GM12878 (cell line): ENCODE data around the gene GRAMD2B. TPM values are rescaled to one million over a fixed set of nuclear protein-coding genes. Genes with fewer than 3 reads are reported as not detected.
"Not testable (repeated sequence)": the region's sequence is repeated elsewhere in the genome, so short reads cannot be mapped to it uniquely, and the experiment has no call there.

Experiments used
- ATAC-seq: fragments of 200-7000 bp; cut with Tn5 transposase; 3 replicates; pipeline ENCODE4 v1.9.1; 2020; ENCODE audit warnings: mild to moderate bottlenecking, moderate library complexity
- BruUV-seq: library from RNA; stranded (reverse); fragments of 400-500 nt; replicated peaks from 2 replicates; lab custom pipeline; 2021; lab: Mats Ljungman, UMichigan
- CTCF ChIA-PET: fragments of 300-600 bp; sonication (Branson Sonifier 250); formaldehyde crosslinking; extraction: SDS; loops from one replicate; lab custom pipeline; 2021; ENCODE audit warnings: inconsistent platforms; lab: Yijun Ruan, JAX
- POLR2A ChIA-PET: fragments of 350-600 bp; formaldehyde crosslinking; extraction: SDS; loops from one replicate; lab custom pipeline; 2021; ENCODE audit warnings: inconsistent platforms; lab: Charles Lee
- RAD21 ChIA-PET: fragments of 300-600 bp; sonication (Branson Sonifier 250); formaldehyde crosslinking; loops from one replicate; lab custom pipeline; 2023; ENCODE audit warnings: antibody characterized with exemption; ENCODE audit not compliant: unreplicated experiment; lab: Charles Lee
- SMC1A ChIA-PET: fragments of 300-600 bp; sonication (Branson Sonifier 250); formaldehyde crosslinking; loops from one replicate; lab custom pipeline; 2023; ENCODE audit not compliant: unreplicated experiment, uncharacterized antibody; lab: Charles Lee
- DNase-seq: peaks from one replicate; pipeline ENCODE4 v3.0.0-alpha.2; 2011; ENCODE audit warnings: low read depth, low spot score
- FAIRE-seq: peaks from 3 replicates; lab custom pipeline; 2011; peaks lifted over from hg19 to GRCh38; lab: Jason Lieb, UNC
- H2AFZ ChIP-seq: 2 replicates; pipeline ENCODE4 v1.6.0; 2011; ENCODE audit warnings: low read depth, low read length, control low read depth; ENCODE audit not compliant: control insufficient read depth
- H3K27ac ChIP-seq: 2 replicates; pipeline ENCODE4 v1.5.1; 2011; ENCODE audit warnings: control low read depth; ENCODE audit not compliant: control insufficient read depth, insufficient read depth
- H3K27me3 ChIP-seq, 2 experiments: replicated peaks in 1 of 2; 2 replicates each; pipeline versions ENCODE4 v1.6.0 to v1.6.1; 2011; ENCODE audit warnings: low read length in 1 of 2; ENCODE audit not compliant: control insufficient read depth in 2 of 2, insufficient read depth in 2 of 2
- H3K36me3 ChIP-seq, 2 experiments: 2 replicates each; pipeline ENCODE4 v1.5.1; 2011; ENCODE audit warnings: low read length in 1 of 2; ENCODE audit not compliant: control insufficient read depth in 2 of 2, insufficient read depth in 2 of 2
- H3K4me1 ChIP-seq: 2 replicates; pipeline ENCODE4 v1.6.1; 2011; ENCODE audit warnings: mild to moderate bottlenecking, low read length, moderate library complexity, mixed read lengths; ENCODE audit not compliant: control insufficient read depth, insufficient read depth
- H3K4me2 ChIP-seq: 2 replicates; pipeline ENCODE4 v1.6.0; 2011; ENCODE audit warnings: control low read depth; ENCODE audit not compliant: control insufficient read depth, insufficient read depth
- H3K4me3 ChIP-seq: fragments of 200-600 bp; sonication (generic); 2 replicates; pipeline ENCODE4 v1.5.1; 2016
- H3K79me2 ChIP-seq: 2 replicates; pipeline ENCODE4 v1.6.0; 2011; ENCODE audit warnings: low read length; ENCODE audit not compliant: control insufficient read depth, insufficient read depth
- H3K9ac ChIP-seq: 2 replicates; pipeline ENCODE4 v1.8.0; 2011; ENCODE audit warnings: low read length, control low read depth, mixed read lengths; ENCODE audit not compliant: control insufficient read depth, insufficient read depth
- H3K9me3 ChIP-seq: replicated peaks from 3 replicates; pipeline ENCODE4 v1.5.1; 2011; ENCODE audit warnings: mild to moderate bottlenecking, low read length; ENCODE audit not compliant: control insufficient read depth, insufficient read depth
- H4K20me1 ChIP-seq: 2 replicates; pipeline ENCODE4 v1.6.0; 2011; ENCODE audit not compliant: control insufficient read depth, insufficient read depth
- KLF5 ChIP-seq: fragments of 450-650 bp; IDR thresholded peaks from 2 replicates; pipeline ENCODE4 v1.6.1; 2014; ENCODE audit warnings: mild to moderate bottlenecking; ENCODE audit not compliant: partially characterized antibody
- WGBS: methylation state at CpG from one replicate; pipeline ENCODE4 v1.1.6; 2016; ENCODE audit warnings: low lambda C conversion rate; ENCODE audit not compliant: insufficient replicate concordance, insufficient coverage; ENCODE audit errors: missing lambda C conversion rate; 5-methylcytosine and 5-hydroxymethylcytosine counted together
- in situ Hi-C: fragments of 300-500 bp; cut with MboI; formaldehyde crosslinking; loops from 9 replicates; pipeline ENCODE4 v1.14.3; 2018; ENCODE audit warnings: mixed read lengths
- intact Hi-C: fragments of 100-400 bp; cut with micrococcal nuclease; formaldehyde crosslinking; loops from one replicate; pipeline ENCODE4 v1.14.2; 2022; ENCODE audit not compliant: unreplicated experiment
- polyA plus RNA-seq, 11 experiments: library from polyadenylated mRNA; depleted of rRNA in 4 of 11; unstranded in 6 of 11; stranded (reverse) in 5 of 11; fragments of >200 nt; fragmentation: Nextera tagmentation in 4 of 11; fragmentation: Illumina TruSeq in 1 of 11; extraction: Ambion mirVana in 4 of 11; extraction: Trizol in 1 of 11; gene quantifications; 1 replicate in 1 of 11; 2 replicates in 10 of 11; pipeline versions ENCODE4 v1.2.1 to v1.2.3, GENCODE V29; 2011 to 2016; ENCODE audit warnings: inconsistent platforms in 2 of 11, missing spikeins in 2 of 11, low read depth in 1 of 11
- total RNA-seq, 4 experiments: library from RNA; depleted of rRNA in 3 of 4; stranded (reverse); fragments of >200 nt in 3 of 4; fragmentation: Illumina TruSeq in 1 of 4; extraction: Trizol in 1 of 4; gene quantifications; 2 replicates each; pipeline versions ENCODE4 v1.2.1 to v1.2.3, GENCODE V29; 2013 to 2021

GRAMD2B gene
- total and polyA plus RNA-seq, 10 of the 15 experiments (the other 5 are each of a cell fraction or from before 2014, with no cell fraction given) = 1.9 to 21.5 (median 8.4) TPM

GRCh38 chr5:126470529-126470928 is 47.3 kb downstream of the GRAMD2B start:
- H4K20me1 ChIP-seq, H3K9me3 ChIP-seq, BruUV-seq, in situ Hi-C loops, H3K9ac ChIP-seq, H3K79me2 ChIP-seq, ATAC-seq, H3K4me3 ChIP-seq, RAD21 ChIA-PET, POLR2A ChIA-PET, H3K4me1 ChIP-seq, FAIRE-seq, H3K27ac ChIP-seq, H2AFZ ChIP-seq, intact Hi-C loops, H3K27me3 ChIP-seq, H3K4me2 ChIP-seq, H3K36me3 ChIP-seq, DNase-seq: not testable (repeated sequence)
- 89% methylated on average over 6 of the region's 6 CpGs for WGBS
- ChIA-PET CTCF (interaction anchor here (1.3 kb wide), 1 partner anchor 30 kb away, joined by 3 read pairs; no protein-coding TSS in a partner anchor), SMC1A (interaction anchor here (1.0 to 3.0 kb wide), 3 partner anchors 12 to 113 kb away, joined by 3 to 11 read pairs (median 3); no protein-coding TSS in a partner anchor)

GRCh38 chr5:126471247-126471646 is 48.0 kb downstream of the GRAMD2B start:
- Histone ChIP-seq H3K9ac (no peak overlapping the region), H3K27me3 (no peaks in the 10 kb centered on the region), H3K79me2 (no peaks in the 10 kb centered on the region), H3K4me1 (no peaks in the 10 kb centered on the region), H3K27ac (no peak overlapping the region), H3K4me3 (no peak overlapping the region), H3K36me3 (peaks cover 0 to 7% of the 10 kb centered on the region in 2 experiments; a peak in 1 of 4 replicates), H4K20me1 (no peaks in the 10 kb centered on the region), H3K4me2 (no peak overlapping the region), H3K9me3 (no peaks in the 10 kb centered on the region), H2AFZ (no peak overlapping the region)
- CTCF ChIA-PET = interaction anchor here (1.3 kb wide), 1 partner anchor 29 kb away, joined by 3 read pairs; no protein-coding TSS in a partner anchor
- no peak for DNase-seq
- 65% methylated on average over 3 of the region's 3 CpGs for WGBS
- no peak for ATAC-seq
- no peak for FAIRE-seq
- TF ChIP-seq KLF5 = no peak
- RAD21 ChIA-PET = no interaction called here
- POLR2A ChIA-PET = no interaction called here
- BruUV-seq = no TSS peak
- intact Hi-C loops (no loop called here), in situ Hi-C loops (no loop called here)
- SMC1A ChIA-PET = interaction anchor here (1.0 to 3.0 kb wide), 4 partner anchors 9 to 113 kb away, joined by 3 to 11 read pairs (median 4); no protein-coding TSS in a partner anchor
